HUDEP-2 (cell line): ENCODE results near the gene NAT10.
"Not testable (repeated sequence)": the region's sequence is repeated elsewhere in the genome, so short reads cannot be mapped to it uniquely, and the experiment has no call there.

ENCODE experiments used
- DNase-seq, 76 experiments: peaks; one replicate each; lab custom pipeline; 2025; ENCODE audit not compliant: unreplicated experiment in 76 of 76; lab: John Stamatoyannopoulos, UW

NAT10 gene

GRCh38 chr11:34165786-34166555, 60.5 kb downstream of the NAT10 start:
- DNase-seq, result peak in 33 of 76 experiments; percentile 2 to 39 (median 23)

GRCh38 chr11:34166806-34167740, 61.6 kb downstream of the NAT10 start:
- no peak for DNase-seq

- no peak for DNase-seq
Observed at GRCh38 chr11:34167961-34168360, 62.5 kb downstream of the NAT10 start.

GRCh38 chr11:34168642-34169420, 63.4 kb downstream of the NAT10 start:
- no peak for DNase-seq

GRCh38 chr11:34169686-34170085, 64.3 kb downstream of the NAT10 start:
- no peak for DNase-seq

- no peak for DNase-seq
Observed at GRCh38 chr11:34173050-34173449, 67.6 kb downstream of the NAT10 start.

GRCh38 chr11:34174412-34175041, 69.1 kb downstream of the NAT10 start:
- peak in 65 of 76 experiments; percentile 5 to 82 (median 52) for DNase-seq

- DNase-seq, result peak in 2 of 76 experiments; percentile 23 to 35
Observed at GRCh38 chr11:34175284-34176019, 70.0 kb downstream of the NAT10 start.

GRCh38 chr11:34176751-34177209, 71.4 kb downstream of the NAT10 start:
- DNase-seq, result no peak

- DNase-seq, result no peak
Observed at GRCh38 chr11:34178209-34178821, 72.9 kb downstream of the NAT10 start.

- DNase-seq, result no peak
Observed at GRCh38 chr11:34179026-34179675, 73.7 kb downstream of the NAT10 start.

GRCh38 chr11:34180040-34180813, 74.8 kb downstream of the NAT10 start:
- no peak for DNase-seq

GRCh38 chr11:34180814-34181165, 75.4 kb downstream of the NAT10 start:
- DNase-seq, result not testable (repeated sequence)

- no peak for DNase-seq
Observed at GRCh38 chr11:34181251-34181650, 75.8 kb downstream of the NAT10 start.

GRCh38 chr11:34181856-34182405, 76.5 kb downstream of the NAT10 start:
- no peak for DNase-seq

GRCh38 chr11:34182425-34182824, 77.0 kb downstream of the NAT10 start:
- no peak for DNase-seq

- no peak for DNase-seq
Observed at GRCh38 chr11:34182921-34183685, 77.7 kb downstream of the NAT10 start.
